H1 (cell line): ENCODE data around the gene ZNF408. TPM values are rescaled to one million over a fixed set of nuclear protein-coding genes. Genes with fewer than 3 reads are reported as not detected.
A peak's percentile ranks its signal among the peaks of the same experiment; 100 is the strongest.

Source experiments
- CTCF ChIA-PET: fragments of 300-600 bp; sonication (Branson Sonifier 250); formaldehyde crosslinking; loops from one replicate; lab custom pipeline; 2021; ENCODE audit not compliant: partially characterized antibody; lab: Charles Lee
- POLR2A ChIA-PET: fragments of 300-600 bp; sonication (Branson Sonifier 250); formaldehyde crosslinking; loops from one replicate; lab custom pipeline; 2021; ENCODE audit warnings: inconsistent platforms; ENCODE audit not compliant: partially characterized antibody; lab: Charles Lee
- DNase-seq, 2 experiments: peaks; one replicate each; pipeline versions ENCODE4 v3.0.0 to v3.0.0-alpha.2; 2010 to 2022; ENCODE audit warnings: low spot score in 2 of 2, low read depth in 1 of 2, mixed read lengths in 1 of 2
- FAIRE-seq: peaks from 2 replicates; lab custom pipeline; 2011; peaks lifted over from hg19 to GRCh38; lab: Jason Lieb, UNC
- H2AFZ ChIP-seq: 2 replicates; pipeline ENCODE4 v1.8.1; 2012; ENCODE audit warnings: low read length, inconsistent platforms
- H2AK5ac ChIP-seq: 2 replicates; pipeline ENCODE4 v1.6.1; 2013; ENCODE audit warnings: low read depth, low read length
- H2BK120ac ChIP-seq: replicated peaks from 2 replicates; pipeline ENCODE3; 2013; ENCODE audit warnings: low read depth, low read length, inconsistent platforms
- H2BK12ac ChIP-seq: 2 replicates; pipeline ENCODE4 v1.6.1; 2013; ENCODE audit warnings: low read depth, low read length
- H2BK15ac ChIP-seq: 2 replicates; pipeline ENCODE4 v1.6.1; 2013; ENCODE audit warnings: low read length
- H2BK20ac ChIP-seq: 2 replicates; pipeline ENCODE4 v1.6.1; 2013; ENCODE audit warnings: low read length
- H2BK5ac ChIP-seq: 2 replicates; pipeline ENCODE4 v1.6.1; 2013; ENCODE audit warnings: low read depth, low read length
- H3K14ac ChIP-seq: 2 replicates; pipeline ENCODE4 v1.6.1; 2013; ENCODE audit warnings: inconsistent platforms; ENCODE audit not compliant: insufficient read length
- H3K18ac ChIP-seq: 2 replicates; pipeline ENCODE4 v1.6.1; 2013; ENCODE audit warnings: low read length; ENCODE audit errors: extremely low read depth
- H3K23ac ChIP-seq: 2 replicates; pipeline ENCODE4 v1.6.1; 2013; ENCODE audit warnings: inconsistent platforms; ENCODE audit not compliant: insufficient read length
- H3K23me2 ChIP-seq: 2 replicates; pipeline ENCODE4 v1.6.1; 2013; ENCODE audit warnings: low read depth, low read length
- H3K27ac ChIP-seq: 2 replicates; pipeline ENCODE4 v1.6.1; 2011; ENCODE audit warnings: low read depth, low read length, inconsistent platforms
- H3K27me3 ChIP-seq, 4 experiments: replicated peaks in 1 of 4; 1 replicate in 1 of 4; 2 replicates in 3 of 4; pipeline versions ENCODE4 v1.6.1 to v1.8.1; 2011 to 2013; ENCODE audit warnings: low read length in 3 of 4, mild to moderate bottlenecking in 3 of 4, inconsistent platforms in 2 of 4, mixed read lengths in 2 of 4, moderate library complexity in 1 of 4; ENCODE audit not compliant: control insufficient read depth in 3 of 4, insufficient read depth in 3 of 4; ENCODE audit errors: extremely low read depth in 1 of 4
- H3K36me3 ChIP-seq, 4 experiments: 2 replicates each; pipeline versions ENCODE4 v1.6.1 to v1.8.1; 2011 to 2013; ENCODE audit warnings: mild to moderate bottlenecking in 4 of 4, low read length in 3 of 4, moderate library complexity in 2 of 4, control low read depth in 1 of 4, inconsistent platforms in 1 of 4; ENCODE audit not compliant: insufficient read depth in 4 of 4, control insufficient read depth in 2 of 4
- H3K4ac ChIP-seq: replicated peaks from 2 replicates; pipeline ENCODE3; 2013; ENCODE audit warnings: low read length, low read depth, mixed read lengths, inconsistent platforms; ENCODE audit not compliant: insufficient read length
- H3K4me1 ChIP-seq, 4 experiments: replicated peaks in 1 of 4; 1 replicate in 1 of 4; 2 replicates in 3 of 4; pipeline versions ENCODE4 v1.6.1 to v1.8.1; 2011 to 2013; ENCODE audit warnings: low read length in 3 of 4, inconsistent platforms in 2 of 4, mixed read lengths in 1 of 4; ENCODE audit not compliant: insufficient read depth in 4 of 4, control insufficient read depth in 3 of 4
- H3K4me2 ChIP-seq, 2 experiments: 2 replicates each; pipeline versions ENCODE4 v1.6.1 to v1.8.1; 2011 to 2013; ENCODE audit warnings: low read depth in 2 of 2, low read length in 2 of 2, control low read depth in 1 of 2, inconsistent platforms in 1 of 2, mild to moderate bottlenecking in 1 of 2; ENCODE audit not compliant: insufficient read depth in 1 of 2
- H3K4me3 ChIP-seq, 4 experiments: fragments of 200-600, 300-600 bp in 1 of 4; sonication (generic), shearing (Covaris generic), sonication (Bioruptor Twin) in 1 of 4; 2 replicates each; pipeline versions ENCODE4 v1.5.1 to v1.8.1; 2011 to 2016; ENCODE audit warnings: low read length in 4 of 4, low read depth in 3 of 4, control low read depth in 2 of 4, inconsistent platforms in 2 of 4, mild to moderate bottlenecking in 2 of 4, mixed read lengths in 1 of 4, moderate library complexity in 1 of 4; ENCODE audit not compliant: insufficient read depth in 2 of 4; ENCODE audit errors: extremely low read depth in 1 of 4
- H3K56ac ChIP-seq: replicated peaks from 2 replicates; pipeline ENCODE3; 2013; ENCODE audit warnings: low read depth, mild to moderate bottlenecking, mixed read lengths, low read length, inconsistent platforms; ENCODE audit not compliant: insufficient read length
- H3K79me1 ChIP-seq: 2 replicates; pipeline ENCODE4 v1.6.1; 2013; ENCODE audit warnings: low read depth, low read length, control low read depth
- H3K79me2 ChIP-seq, 2 experiments: 2 replicates each; pipeline versions ENCODE4 v1.6.1 to v1.8.1; 2012 to 2013; ENCODE audit warnings: low read length in 2 of 2, mild to moderate bottlenecking in 2 of 2, inconsistent platforms in 1 of 2; ENCODE audit not compliant: insufficient read depth in 2 of 2, control insufficient read depth in 1 of 2
- H3K9ac ChIP-seq, 4 experiments: replicated peaks in 1 of 4; 1 replicate in 1 of 4; 2 replicates in 3 of 4; pipeline versions ENCODE4 v1.6.1 to v1.8.1; 2011 to 2013; ENCODE audit warnings: low read depth in 3 of 4, low read length in 3 of 4, control low read depth in 2 of 4, mild to moderate bottlenecking in 2 of 4, moderate library complexity in 2 of 4, inconsistent platforms in 1 of 4; ENCODE audit errors: extremely low read depth in 1 of 4
- H3K9me3 ChIP-seq, 2 experiments: 2 replicates each; pipeline versions ENCODE4 v1.6.1 to v1.8.1; 2012 to 2013; ENCODE audit warnings: mild to moderate bottlenecking in 2 of 2, moderate library complexity in 2 of 2, control low read depth in 1 of 2, inconsistent platforms in 1 of 2, low read depth in 1 of 2, low read length in 1 of 2, mixed read lengths in 1 of 2; ENCODE audit not compliant: insufficient read depth in 2 of 2
- H4K20me1 ChIP-seq, 2 experiments: replicated peaks in 1 of 2; 2 replicates each; pipeline versions ENCODE3 to v1.8.1; 2011 to 2013; ENCODE audit warnings: inconsistent platforms in 2 of 2, low read length in 2 of 2, mild to moderate bottlenecking in 1 of 2; ENCODE audit not compliant: insufficient read depth in 2 of 2, control insufficient read depth in 1 of 2
- H4K5ac ChIP-seq: 2 replicates; pipeline ENCODE4 v1.6.1; 2013; ENCODE audit warnings: low read length, low read depth, mixed read lengths, inconsistent platforms; ENCODE audit not compliant: insufficient read length
- H4K8ac ChIP-seq: 2 replicates; pipeline ENCODE4 v1.8.0; 2013; ENCODE audit warnings: mild to moderate bottlenecking, moderate library complexity, low read length, inconsistent platforms; ENCODE audit not compliant: insufficient read depth; ENCODE audit errors: extremely low read depth
- H4K91ac ChIP-seq: replicated peaks from 2 replicates; pipeline ENCODE3; 2013; ENCODE audit warnings: low read length, mixed read lengths, inconsistent platforms; ENCODE audit not compliant: insufficient read length
- CBX5 ChIP-seq: fragments of 300-800, 300-1000 bp; sonication (generic); IDR thresholded peaks from 2 replicates; pipeline ENCODE4 v1.7.1; 2016; ENCODE audit warnings: antibody characterized with exemption, low read length, low read depth
- JUND ChIP-seq: IDR thresholded peaks from 2 replicates; pipeline ENCODE4 v1.6.1; 2011; ENCODE audit warnings: mild to moderate bottlenecking, improper control_type of control experiment, low read length
- KDM1A ChIP-seq: fragments of 200-600, 300-600 bp; sonication (generic); IDR thresholded peaks from 2 replicates; pipeline ENCODE4 v1.7.1; 2016; ENCODE audit warnings: mild to moderate bottlenecking, low read length, borderline replicate concordance
- NRF1 ChIP-seq: IDR thresholded peaks from 2 replicates; pipeline ENCODE4 v1.6.1; 2011; ENCODE audit warnings: mild to moderate bottlenecking, low read depth, low read length, improper control_type of control experiment
- POU5F1 ChIP-seq: IDR thresholded peaks from 2 replicates; pipeline ENCODE4 v1.6.1; 2011; ENCODE audit warnings: low read depth, mild to moderate bottlenecking, low read length, moderate library complexity
- WGBS, 2 experiments: shearing (Covaris generic) in 1 of 2; methylation state at CpG; one replicate each; pipeline versions ENCODE4 v1.1.6 to v1.1.7; 2013 to 2015; ENCODE audit warnings: low lambda C conversion rate in 2 of 2, mixed read lengths in 2 of 2, inconsistent platforms in 1 of 2, low coverage in 1 of 2, missing lambda C conversion rate in 1 of 2; ENCODE audit not compliant: insufficient replicate concordance in 2 of 2, insufficient coverage in 1 of 2, insufficient read length in 1 of 2; ENCODE audit errors: extremely low coverage in 1 of 2, missing lambda C conversion rate in 1 of 2; 5-methylcytosine and 5-hydroxymethylcytosine counted together
- polyA plus RNA-seq, 7 experiments: library from polyadenylated mRNA; depleted of rRNA in 3 of 7; stranded (reverse) in 5 of 7; unstranded in 2 of 7; fragments of >200 nt in 5 of 7; fragments of 200-250 nt in 2 of 7; gene quantifications; 1 replicate in 5 of 7; 2 replicates in 1 of 7; 4 replicates in 1 of 7; pipeline versions ENCODE4 v1.2.1 to v1.2.3, GENCODE V29; 2011 to 2013; ENCODE audit warnings: missing spikeins in 2 of 7, mixed read lengths in 2 of 7
- total RNA-seq: library from RNA; stranded (reverse); fragmentation: NEBNext Ultra II Directional; extraction: Animal tissue kit (Norgen Biotek cat#: 25700); gene quantifications from 2 replicates; pipeline ENCODE4 v1.2.1, GENCODE V29; 2021

The ZNF408 gene
- total and polyA plus RNA-seq, 2 of the 8 experiments (the other 6 are each of a cell fraction or from before 2014, with no cell fraction given) = 10.7 to 11.0 TPM

DNA sequence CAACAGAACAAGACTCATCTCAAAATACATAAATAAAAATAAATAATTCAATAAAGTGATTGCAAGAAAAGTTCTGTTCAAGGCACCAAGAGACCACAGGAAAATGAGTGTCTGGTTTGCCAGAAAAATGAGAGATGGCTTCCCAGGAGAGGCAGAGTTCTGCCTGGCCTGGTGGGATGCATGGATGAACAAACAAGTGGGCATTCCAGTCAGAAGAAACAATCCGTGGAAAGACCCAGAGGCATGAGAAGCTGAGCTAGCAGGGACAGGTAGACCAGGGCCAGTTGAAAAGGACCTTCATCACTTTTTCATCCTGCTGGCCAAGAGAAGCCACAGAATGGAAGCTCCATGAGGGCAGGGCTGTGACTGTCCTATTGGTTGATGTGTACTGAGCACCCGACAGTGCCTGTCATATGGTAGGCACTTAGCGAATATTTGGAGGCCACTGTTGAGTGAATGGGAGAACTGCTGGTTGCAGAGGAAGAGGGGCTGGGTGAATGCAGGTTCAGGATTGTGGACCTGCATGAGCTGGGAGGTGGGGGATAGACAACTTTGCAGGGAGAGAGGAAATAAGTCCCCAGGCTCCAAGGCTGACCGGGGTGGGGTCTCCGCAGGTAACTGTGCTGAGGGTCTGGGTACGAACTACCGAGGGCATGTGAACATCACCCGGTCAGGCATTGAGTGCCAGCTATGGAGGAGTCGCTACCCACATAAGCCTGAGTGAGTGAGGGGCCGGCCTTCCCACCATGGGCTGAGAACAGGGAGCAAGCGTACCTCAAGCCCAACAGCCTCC lies 21.9 kb downstream of the ZNF408 start:
- no peak for FAIRE-seq

More for the DNA sequence above, 21.9 kb downstream of the ZNF408 start:
- no peaks in the 10 kb centered on the region for H3K36me3 ChIP-seq
- H3K9me3 ChIP-seq = no peaks in the 10 kb centered on the region
- H3K4me2 ChIP-seq = no peak overlapping the region
- H2BK20ac ChIP-seq = no peak overlapping the region
- no peaks in the 10 kb centered on the region for H3K79me1 ChIP-seq
- H2AK5ac ChIP-seq = no peak overlapping the region
- CTCF ChIA-PET = interaction anchor here (0.7 to 0.9 kb wide), 2 partner anchors 20 to 305 kb away, joined by 3 to 4 read pairs; no protein-coding TSS in a partner anchor
- no peaks in the 10 kb centered on the region for H3K27me3 ChIP-seq
- TF ChIP-seq POU5F1 (no peak), NRF1 (no peak), KDM1A (no peak), JUND (no peak), CBX5 (no peak)
- H3K4me1 ChIP-seq = peaks cover 0 to 5% (median under 1%) of the 10 kb centered on the region in 4 experiments; a peak in 2 of 7 replicates
- H3K14ac ChIP-seq = no peak overlapping the region
- no peak overlapping the region for H3K9ac ChIP-seq
- H3K18ac ChIP-seq = no peak overlapping the region
- DNase-seq = no peak
- no peak overlapping the region for H4K91ac ChIP-seq
- H3K4ac ChIP-seq = no peak overlapping the region
- no peak overlapping the region for H2BK12ac ChIP-seq
- no peak overlapping the region for H2AFZ ChIP-seq
- no peaks in the 10 kb centered on the region for H4K20me1 ChIP-seq
- 91% methylated on average over 10 of the region's 11 CpGs; no CpG with 5 or more reads in 1 of the 2 experiments for WGBS, 2 experiments
- H2BK15ac ChIP-seq = no peak overlapping the region
- H3K4me3 ChIP-seq = no peak overlapping the region
- POLR2A ChIA-PET = interaction anchor here (1.0 to 4.3 kb wide), 2 partner anchors 16 kb away, joined by 3 to 21 read pairs; no protein-coding TSS in a partner anchor
- H3K23me2 ChIP-seq = no peaks in the 10 kb centered on the region
- no peak overlapping the region for H2BK120ac ChIP-seq
- H3K79me2 ChIP-seq = no peaks in the 10 kb centered on the region
- no peak overlapping the region for H2BK5ac ChIP-seq
- peak overlapping the region; percentile 28; the same call in 1 of the 2 replicates for H4K8ac ChIP-seq
- no peak overlapping the region for H4K5ac ChIP-seq
- H3K56ac ChIP-seq = no peak overlapping the region
- no peak overlapping the region for H3K23ac ChIP-seq
- no peak overlapping the region for H3K27ac ChIP-seq
